ENCODE data around the gene PNPLA7. TPM values are rescaled to one million over a fixed set of nuclear protein-coding genes. Genes with fewer than 3 reads are reported as not detected.

PNPLA7 gene
- total and polyA plus RNA-seq, 2 of the 8 experiments (the other 6 are each of a cell fraction or from before 2014, with no cell fraction given), result 0.35 to 0.47 TPM

DNA sequence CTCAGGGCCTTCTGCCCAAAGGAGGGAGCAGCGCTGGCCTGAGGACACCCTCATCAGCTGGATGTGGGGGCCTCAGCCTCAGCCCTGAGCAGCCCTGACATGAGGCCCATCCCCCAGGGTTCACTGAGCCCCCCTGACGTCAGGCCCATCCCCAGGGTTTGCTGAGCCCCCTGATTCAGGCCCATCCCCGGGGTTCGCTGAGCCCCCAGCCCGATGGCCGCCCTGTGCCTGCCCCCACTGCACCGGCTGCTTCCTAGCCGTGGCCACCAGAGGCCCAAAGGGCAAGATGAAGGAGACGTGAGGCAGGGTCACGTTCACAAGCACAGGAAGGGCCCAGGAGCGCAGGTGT, 71.6 kb downstream of the PNPLA7 start (continued):
- TF ChIP-seq CHD7 (IDR thresholded peaks at IDR 0.05; ENCODE audit: insufficient replicate concordance, low read length) (no peak), SP4 (IDR thresholded peaks at IDR 0.05; ENCODE audit: low read length) (no peak), KDM4A (IDR thresholded peaks at IDR 0.05; ENCODE audit: low read depth, low read length, severe bottlenecking) (no peak), JUND (IDR thresholded peaks at IDR 0.05; ENCODE audit: low read length) (no peak), SIX5 (IDR thresholded peaks at IDR 0.05; ENCODE audit: low read depth, low read length) (no peak), TCF12 (IDR thresholded peaks at IDR 0.05; ENCODE audit: low read depth, low read length) (no peak), TBP (IDR thresholded peaks at IDR 0.05; ENCODE audit: low read depth, low read length) (no peak), RAD21 (IDR thresholded peaks at IDR 0.05 in 1 of 2, conservative IDR thresholded peaks at IDR 0.05 in 1 of 2; ENCODE audit: low read depth in 2 of 2, low read length in 2 of 2) (no peak), ATF3 (IDR thresholded peaks at IDR 0.05; ENCODE audit: insufficient read depth, low read depth, low read length) (no peak), SP1 (IDR thresholded peaks at IDR 0.05; ENCODE audit: low read depth, low read length) (no peak), CHD2 (IDR thresholded peaks at IDR 0.05; ENCODE audit: low read length) (no peak), NRF1 (IDR thresholded peaks at IDR 0.05; ENCODE audit: low read depth, low read length) (no peak), HDAC6 (IDR thresholded peaks at IDR 0.05; ENCODE audit: low read depth, low read length) (no peak)

Data from H1 (cell line).